GM10266 (cell line): Measurements from ENCODE around the gene C15orf61.

Source experiments
- DNase-seq: peaks from one replicate; pipeline ENCODE4 v3.0.0; 2012; ENCODE audit errors: extremely low spot score
- TF ChIP-seq, protein P1 (sequence below): IDR thresholded peaks from 2 replicates; pipeline ENCODE4 v1.5.1; 2012; ENCODE audit warnings: mild to moderate bottlenecking, low read depth; ENCODE audit not compliant: control insufficient read depth, insufficient read depth; ENCODE audit errors: missing control alignments

Gene C15orf61

DNA sequence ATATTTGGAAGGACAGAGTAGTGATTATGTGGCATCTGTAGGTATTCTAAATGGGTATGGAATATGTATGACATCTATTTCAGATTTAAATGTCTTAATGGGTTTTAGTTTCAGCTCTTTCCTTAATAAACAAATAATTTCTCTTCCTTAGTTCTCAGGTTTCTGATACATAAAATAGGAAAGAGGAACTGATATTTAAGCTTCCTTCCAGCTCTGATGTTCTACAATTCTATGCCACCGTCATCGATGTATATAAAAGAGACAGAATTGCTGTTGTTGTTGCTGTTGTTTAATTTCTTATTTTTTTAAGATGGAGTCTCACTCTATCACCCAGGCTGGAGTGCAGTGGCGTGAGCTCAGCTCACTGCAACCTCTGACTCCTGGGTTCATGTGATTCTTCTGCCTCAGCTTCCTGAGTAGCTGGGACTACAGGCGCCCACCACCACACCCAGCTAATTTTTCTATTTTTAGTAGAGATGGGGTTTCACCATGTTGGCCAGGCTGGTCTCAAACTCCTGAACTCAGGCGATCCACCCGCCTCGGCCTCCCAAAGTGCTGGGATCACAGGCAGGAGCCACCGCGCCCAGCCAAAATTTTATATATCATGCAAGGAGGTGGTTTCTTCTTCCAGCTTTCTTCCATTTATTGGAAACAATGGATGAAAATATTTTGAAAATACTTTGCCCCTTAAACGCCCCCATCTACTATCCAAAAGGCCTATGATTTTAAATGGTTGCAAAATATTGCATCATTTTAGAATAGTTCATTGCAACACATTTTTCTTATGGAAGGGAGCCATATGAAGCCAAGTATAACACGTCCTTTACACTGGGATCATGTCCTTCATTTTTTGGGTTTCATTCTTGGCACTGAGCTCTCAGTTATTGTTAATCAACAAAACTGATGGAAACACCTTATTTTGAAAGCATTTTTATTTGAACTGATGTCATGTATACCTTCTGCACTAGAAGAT is 13.9 kb upstream of the C15orf61 start:
- TF ChIP-seq, protein P1, sequence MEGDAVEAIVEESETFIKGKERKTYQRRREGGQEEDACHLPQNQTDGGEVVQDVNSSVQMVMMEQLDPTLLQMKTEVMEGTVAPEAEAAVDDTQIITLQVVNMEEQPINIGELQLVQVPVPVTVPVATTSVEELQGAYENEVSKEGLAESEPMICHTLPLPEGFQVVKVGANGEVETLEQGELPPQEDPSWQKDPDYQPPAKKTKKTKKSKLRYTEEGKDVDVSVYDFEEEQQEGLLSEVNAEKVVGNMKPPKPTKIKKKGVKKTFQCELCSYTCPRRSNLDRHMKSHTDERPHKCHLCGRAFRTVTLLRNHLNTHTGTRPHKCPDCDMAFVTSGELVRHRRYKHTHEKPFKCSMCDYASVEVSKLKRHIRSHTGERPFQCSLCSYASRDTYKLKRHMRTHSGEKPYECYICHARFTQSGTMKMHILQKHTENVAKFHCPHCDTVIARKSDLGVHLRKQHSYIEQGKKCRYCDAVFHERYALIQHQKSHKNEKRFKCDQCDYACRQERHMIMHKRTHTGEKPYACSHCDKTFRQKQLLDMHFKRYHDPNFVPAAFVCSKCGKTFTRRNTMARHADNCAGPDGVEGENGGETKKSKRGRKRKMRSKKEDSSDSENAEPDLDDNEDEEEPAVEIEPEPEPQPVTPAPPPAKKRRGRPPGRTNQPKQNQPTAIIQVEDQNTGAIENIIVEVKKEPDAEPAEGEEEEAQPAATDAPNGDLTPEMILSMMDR = no peak
- no peak for DNase-seq

DNA sequence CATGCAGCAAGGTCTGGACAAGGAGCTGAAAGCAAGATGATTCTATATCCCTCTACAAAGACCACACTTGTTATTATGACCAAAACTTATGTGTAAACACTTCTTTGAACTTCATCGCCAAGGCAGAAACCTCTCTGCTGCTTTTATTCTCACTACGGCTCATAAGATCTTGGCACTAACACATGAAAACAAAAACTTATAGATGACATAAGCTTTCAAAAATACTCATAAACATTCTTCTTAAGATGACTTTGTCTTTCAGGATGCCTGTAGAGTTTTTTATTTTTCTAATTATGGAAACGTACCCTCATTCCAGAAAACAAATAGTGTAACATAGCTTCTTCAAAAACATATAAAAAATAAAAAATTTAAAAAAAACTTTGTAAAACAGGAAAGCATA is 12.5 kb upstream of the C15orf61 start:
- DNase-seq = no peak
- TF ChIP-seq, protein P1 = no peak

DNA sequence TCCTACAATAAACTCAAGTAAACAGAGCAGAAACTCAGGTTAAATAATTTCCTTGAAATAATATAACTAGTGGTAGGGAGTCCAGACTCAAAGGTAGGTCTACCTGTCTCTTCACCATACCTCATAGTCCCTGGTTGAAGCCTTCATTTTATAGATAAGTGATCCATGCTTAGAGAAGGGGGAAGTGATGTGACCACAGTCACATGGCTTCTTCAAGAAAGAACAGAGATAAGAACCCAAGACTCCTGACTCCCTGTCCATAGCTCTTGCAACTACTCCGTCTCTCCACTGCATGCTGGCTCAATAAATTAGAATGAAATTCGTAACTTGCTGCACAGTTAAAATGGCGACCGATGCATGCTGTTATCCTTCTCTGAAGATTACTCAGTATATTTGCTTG is 11.0 kb upstream of the C15orf61 start:
- DNase-seq = no peak
- TF ChIP-seq, protein P1 = no peak

DNA sequence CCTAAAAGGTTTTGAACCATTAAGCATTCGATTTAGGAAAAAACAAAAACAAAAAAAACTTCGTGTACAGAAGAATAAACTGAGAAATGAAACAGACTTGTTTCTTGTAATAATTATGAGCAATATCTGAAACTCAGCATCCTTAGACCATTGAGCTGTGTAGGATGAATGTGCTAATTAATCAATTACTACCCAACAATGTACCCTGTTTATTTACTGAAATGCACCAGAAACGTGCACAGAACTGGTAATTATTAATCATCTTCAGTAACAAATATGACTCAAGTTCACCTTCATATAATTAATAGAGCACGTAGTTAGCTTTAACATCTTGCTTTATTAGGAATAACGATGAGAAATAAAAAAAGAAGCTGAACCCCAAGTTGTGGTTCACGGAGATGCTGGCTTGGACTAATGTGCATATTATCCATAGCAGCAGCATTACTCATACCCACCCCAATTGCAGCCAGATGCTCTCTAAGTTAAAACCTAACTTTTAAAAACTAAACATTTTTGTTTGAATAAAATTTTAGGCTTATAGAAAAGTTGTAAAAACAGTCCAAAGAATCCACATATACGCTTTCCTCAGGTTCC is 10.2 kb upstream of the C15orf61 start:
- TF ChIP-seq, protein P1 = no peak
- DNase-seq = no peak

DNA sequence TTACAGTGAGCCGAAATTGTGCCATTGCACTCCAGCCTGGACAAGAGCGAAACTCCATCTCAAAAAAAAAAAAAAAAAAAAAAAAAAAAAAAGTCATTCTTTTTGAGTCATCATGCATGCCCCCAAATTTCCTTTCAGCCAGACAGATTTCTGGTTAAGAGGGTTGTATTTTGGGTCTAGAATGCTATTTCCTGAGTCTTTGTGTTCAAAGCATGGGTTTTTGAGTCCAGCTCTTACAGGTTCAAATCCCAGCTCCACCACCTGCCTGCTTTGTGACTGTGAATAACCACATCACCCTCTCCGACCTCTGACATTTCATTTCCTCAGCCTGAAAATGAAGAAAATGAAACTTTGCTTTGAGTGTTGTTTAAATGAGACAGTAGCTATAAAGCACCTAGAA is 9.3 kb upstream of the C15orf61 start:
- TF ChIP-seq, protein P1 = no peak
- DNase-seq = no peak

DNA sequence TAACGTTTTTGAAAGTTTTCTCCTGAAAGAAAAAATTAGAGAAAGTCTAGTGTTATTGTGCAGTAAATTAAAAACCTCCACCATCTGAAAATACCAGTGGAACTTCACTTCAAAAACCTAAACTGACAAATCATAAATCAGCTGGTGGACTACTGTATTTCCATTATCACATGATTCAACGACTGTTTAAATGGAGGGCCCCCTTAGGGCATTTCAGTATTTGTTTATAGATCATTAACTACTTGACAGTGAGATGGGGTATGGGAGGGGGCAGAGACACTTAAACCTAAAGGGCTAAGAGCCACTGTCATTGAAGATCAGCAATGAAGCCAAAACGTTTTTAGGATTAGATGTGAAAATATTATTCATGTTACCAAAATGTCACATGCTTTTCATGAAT is 8.8 kb upstream of the C15orf61 start:
- DNase-seq = no peak
- TF ChIP-seq, protein P1 = no peak

DNA sequence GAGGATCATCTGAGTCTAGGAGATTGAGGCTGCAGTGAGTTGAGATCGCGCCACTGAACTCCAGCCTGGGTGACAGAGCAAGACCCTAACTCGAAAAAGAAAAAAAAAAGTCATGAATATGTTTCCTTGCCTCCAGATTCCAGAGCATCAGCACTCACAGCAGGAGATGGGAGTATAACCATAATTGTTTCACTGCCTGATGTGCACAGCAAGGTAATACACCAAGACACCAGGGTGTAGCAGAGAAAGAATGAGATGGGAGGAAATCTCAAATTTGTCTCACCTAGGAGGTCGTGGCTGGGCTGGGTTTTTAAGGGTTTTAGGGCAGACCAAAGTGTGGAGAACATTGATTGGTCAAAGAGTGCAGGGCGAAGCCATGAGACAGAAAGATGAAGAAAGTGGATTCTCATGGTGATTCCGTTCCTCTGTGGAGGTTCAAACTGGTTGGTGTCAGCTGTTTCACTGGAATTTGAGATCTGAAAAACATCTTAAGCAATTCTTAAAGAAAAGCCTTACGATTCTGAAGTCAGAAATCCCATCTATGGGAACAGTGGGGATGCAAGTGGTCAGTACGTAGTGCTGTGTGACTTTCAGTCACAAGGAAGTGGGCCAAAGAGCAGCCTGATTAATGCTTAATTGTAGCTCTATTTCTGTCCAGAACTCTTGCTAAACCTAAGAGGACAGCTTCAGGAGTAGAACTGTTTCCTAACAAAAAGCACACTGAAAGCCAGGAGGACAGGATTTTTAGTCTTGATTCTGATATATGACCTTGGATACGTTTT is 7.8 kb upstream of the C15orf61 start:
- DNase-seq = no peak
- TF ChIP-seq, protein P1 = no peak
